ENCODE data around the gene OPN1LW. TPM values are rescaled to one million over a fixed set of nuclear protein-coding genes. Genes with fewer than 3 reads are reported as not detected.
"Not testable (repeated sequence)": the region's sequence is repeated elsewhere in the genome, so short reads cannot be mapped to it uniquely, and the experiment has no call there.

The OPN1LW gene
- total and polyA plus RNA-seq, 2 of the 8 experiments (the other 6 are each of a cell fraction or from before 2014, with no cell fraction given), result not detected

DNA sequence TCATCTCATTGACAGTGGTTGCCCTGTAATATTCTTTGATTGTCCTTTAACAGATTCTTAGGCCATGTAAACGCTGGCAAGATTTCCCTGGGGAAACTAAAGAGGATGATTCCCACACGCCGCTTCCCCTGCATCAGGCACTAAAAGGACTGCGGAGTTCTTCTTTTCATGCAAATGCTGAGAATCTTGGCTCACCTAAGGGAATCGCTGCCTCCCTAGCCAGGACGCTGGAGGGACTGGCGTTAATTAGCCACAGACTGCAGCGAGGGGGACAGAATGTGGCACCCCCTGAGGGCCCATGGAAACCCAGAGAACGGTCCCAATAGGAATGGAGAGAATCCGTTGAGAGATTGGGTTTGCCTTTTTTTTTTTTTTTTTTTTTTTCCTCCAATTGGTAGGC is 30.3 kb downstream of the OPN1LW start:
- H2AFZ ChIP-seq (ENCODE audit: low read length); H2BK5ac ChIP-seq (ENCODE audit: low read depth, low read length); CTCF ChIA-PET (ENCODE audit: partially characterized antibody); H3K9ac ChIP-seq (replicated peaks in 1 of 4; ENCODE audit: extremely low read depth in 1 of 4, low read depth in 3 of 4, low read length in 3 of 4); H2AK5ac ChIP-seq (ENCODE audit: low read depth, low read length); POLR2A ChIA-PET (ENCODE audit: partially characterized antibody); DNase-seq (ENCODE audit: low read depth in 1 of 2, low spot score in 2 of 2); H3K36me3 ChIP-seq (ENCODE audit: control insufficient read depth in 2 of 4, insufficient read depth in 4 of 4, low read length in 3 of 4); H2BK15ac ChIP-seq (ENCODE audit: low read length); H4K5ac ChIP-seq (ENCODE audit: insufficient read length, low read depth, low read length); H3K23ac ChIP-seq (ENCODE audit: insufficient read length); H3K4me2 ChIP-seq (ENCODE audit: insufficient read depth in 1 of 2, low read depth in 2 of 2, low read length in 2 of 2); H3K9me3 ChIP-seq (ENCODE audit: insufficient read depth in 2 of 2, low read depth in 1 of 2, low read length in 1 of 2); H3K23me2 ChIP-seq (ENCODE audit: low read depth, low read length); H3K4me1 ChIP-seq (replicated peaks in 1 of 4; ENCODE audit: control insufficient read depth in 3 of 4, insufficient read depth in 4 of 4, low read length in 3 of 4); H3K79me2 ChIP-seq (ENCODE audit: control insufficient read depth in 1 of 2, insufficient read depth in 2 of 2, low read length in 2 of 2); H3K4ac ChIP-seq (replicated peaks; ENCODE audit: insufficient read length, low read depth, low read length); H2BK20ac ChIP-seq (ENCODE audit: low read length); H4K20me1 ChIP-seq (replicated peaks in 1 of 2; ENCODE audit: control insufficient read depth in 1 of 2, insufficient read depth in 2 of 2, low read length in 2 of 2); FAIRE-seq; H3K27ac ChIP-seq (ENCODE audit: low read depth, low read length); H3K79me1 ChIP-seq (ENCODE audit: low read depth, low read length); H3K56ac ChIP-seq (replicated peaks; ENCODE audit: insufficient read length, low read depth, low read length); H3K27me3 ChIP-seq (replicated peaks in 1 of 4; ENCODE audit: control insufficient read depth in 3 of 4, extremely low read depth in 1 of 4, insufficient read depth in 3 of 4, low read length in 3 of 4); H4K91ac ChIP-seq (replicated peaks; ENCODE audit: insufficient read length, low read length); H3K4me3 ChIP-seq (ENCODE audit: extremely low read depth in 1 of 4, insufficient read depth in 2 of 4, low read depth in 3 of 4, low read length in 4 of 4); H2BK12ac ChIP-seq (ENCODE audit: low read depth, low read length); H3K18ac ChIP-seq (ENCODE audit: extremely low read depth, low read length); H3K14ac ChIP-seq (ENCODE audit: insufficient read length); H4K8ac ChIP-seq (ENCODE audit: extremely low read depth, insufficient read depth, low read length); H2BK120ac ChIP-seq (replicated peaks; ENCODE audit: low read depth, low read length): not testable (repeated sequence)
- WGBS, 2 experiments (ENCODE audit: extremely low coverage in 1 of 2, insufficient coverage in 1 of 2, insufficient read length in 1 of 2, insufficient replicate concordance in 2 of 2, low coverage in 1 of 2, low lambda C conversion rate in 2 of 2, missing lambda C conversion rate in 1 of 2), result no CpG with 5 or more reads among the region's 10 CpGs

DNA sequence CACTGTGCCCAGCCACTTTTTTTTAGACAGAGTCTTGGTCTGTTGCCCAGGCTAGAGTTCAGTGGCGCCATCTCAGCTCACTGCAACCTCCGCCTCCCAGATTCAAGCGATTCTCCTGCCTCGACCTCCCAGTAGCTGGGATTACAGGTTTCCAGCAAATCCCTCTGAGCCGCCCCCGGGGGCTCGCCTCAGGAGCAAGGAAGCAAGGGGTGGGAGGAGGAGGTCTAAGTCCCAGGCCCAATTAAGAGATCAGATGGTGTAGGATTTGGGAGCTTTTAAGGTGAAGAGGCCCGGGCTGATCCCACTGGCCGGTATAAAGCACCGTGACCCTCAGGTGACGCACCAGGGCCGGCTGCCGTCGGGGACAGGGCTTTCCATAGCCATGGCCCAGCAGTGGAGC is 38.3 kb downstream of the OPN1LW start, which contains the start of gene OPN1MW:
OPN1MW (plus strand) TSS at position 301 of the 400 bp plus-strand sequence; CDS start at position 383, 82 bp downstream.
- H3K79me1 ChIP-seq (ENCODE audit: low read depth, low read length); H2BK5ac ChIP-seq (ENCODE audit: low read depth, low read length); H4K5ac ChIP-seq (ENCODE audit: insufficient read length, low read depth, low read length); H4K91ac ChIP-seq (replicated peaks; ENCODE audit: insufficient read length, low read length); H3K9me3 ChIP-seq (ENCODE audit: insufficient read depth in 2 of 2, low read depth in 1 of 2, low read length in 1 of 2); H3K18ac ChIP-seq (ENCODE audit: extremely low read depth, low read length); H2BK120ac ChIP-seq (replicated peaks; ENCODE audit: low read depth, low read length); H3K79me2 ChIP-seq (ENCODE audit: control insufficient read depth in 1 of 2, insufficient read depth in 2 of 2, low read length in 2 of 2); H3K4me3 ChIP-seq (ENCODE audit: extremely low read depth in 1 of 4, insufficient read depth in 2 of 4, low read depth in 3 of 4, low read length in 4 of 4); H3K4ac ChIP-seq (replicated peaks; ENCODE audit: insufficient read length, low read depth, low read length); H2BK12ac ChIP-seq (ENCODE audit: low read depth, low read length); H3K36me3 ChIP-seq (ENCODE audit: control insufficient read depth in 2 of 4, insufficient read depth in 4 of 4, low read length in 3 of 4); H3K9ac ChIP-seq (replicated peaks in 1 of 4; ENCODE audit: extremely low read depth in 1 of 4, low read depth in 3 of 4, low read length in 3 of 4); DNase-seq (ENCODE audit: low read depth in 1 of 2, low spot score in 2 of 2); H2BK15ac ChIP-seq (ENCODE audit: low read length); H3K4me1 ChIP-seq (replicated peaks in 1 of 4; ENCODE audit: control insufficient read depth in 3 of 4, insufficient read depth in 4 of 4, low read length in 3 of 4); H2BK20ac ChIP-seq (ENCODE audit: low read length); FAIRE-seq; H4K8ac ChIP-seq (ENCODE audit: extremely low read depth, insufficient read depth, low read length); H2AK5ac ChIP-seq (ENCODE audit: low read depth, low read length); H3K23me2 ChIP-seq (ENCODE audit: low read depth, low read length); POLR2A ChIA-PET (ENCODE audit: partially characterized antibody); H3K23ac ChIP-seq (ENCODE audit: insufficient read length); CTCF ChIA-PET (ENCODE audit: partially characterized antibody); H3K56ac ChIP-seq (replicated peaks; ENCODE audit: insufficient read length, low read depth, low read length); H3K27me3 ChIP-seq (replicated peaks in 1 of 4; ENCODE audit: control insufficient read depth in 3 of 4, extremely low read depth in 1 of 4, insufficient read depth in 3 of 4, low read length in 3 of 4); H3K14ac ChIP-seq (ENCODE audit: insufficient read length); H3K27ac ChIP-seq (ENCODE audit: low read depth, low read length); H3K4me2 ChIP-seq (ENCODE audit: insufficient read depth in 1 of 2, low read depth in 2 of 2, low read length in 2 of 2); H4K20me1 ChIP-seq (replicated peaks in 1 of 2; ENCODE audit: control insufficient read depth in 1 of 2, insufficient read depth in 2 of 2, low read length in 2 of 2); H2AFZ ChIP-seq (ENCODE audit: low read length): not testable (repeated sequence)
- WGBS, 2 experiments (ENCODE audit: extremely low coverage in 1 of 2, insufficient coverage in 1 of 2, insufficient read length in 1 of 2, insufficient replicate concordance in 2 of 2, low coverage in 1 of 2, low lambda C conversion rate in 2 of 2, missing lambda C conversion rate in 1 of 2), result no CpG with 5 or more reads among the region's 14 CpGs

Data from H1 (cell line).